ENCODE data around the gene HCK.

DNA sequence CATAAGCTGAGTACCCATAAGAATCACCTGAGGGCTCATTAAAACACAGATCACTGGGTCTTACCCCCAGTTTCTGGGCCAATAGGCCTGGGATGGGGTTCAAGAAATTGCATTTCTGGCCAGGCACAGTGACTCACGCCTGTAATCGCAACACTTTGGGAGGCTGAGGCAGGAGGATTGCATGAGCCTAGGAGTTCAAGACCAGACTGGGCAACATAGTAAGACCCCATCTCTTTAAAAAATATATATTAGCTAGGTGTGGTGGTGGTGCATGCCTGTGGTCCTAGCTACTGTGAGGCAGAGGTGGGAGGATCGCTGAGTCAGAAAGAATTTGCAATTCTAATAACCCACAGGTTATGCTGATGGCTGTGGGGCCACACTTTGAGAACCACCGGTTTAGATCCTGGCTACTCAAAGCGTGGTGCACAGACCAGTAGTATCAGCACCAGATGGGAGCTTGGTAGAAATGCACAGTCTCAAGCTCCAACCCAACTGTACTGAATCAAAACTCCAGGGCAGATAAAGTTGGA lies 39.8 kb upstream of the HCK start:
- TF ChIP-seq GATA2 (IDR thresholded peaks at IDR 0.05; ENCODE audit: low read depth, low read length) (no peak), GATA3 (IDR thresholded peaks at IDR 0.05; ENCODE audit: low read depth, low read length) (no peak)

All from SH-SY5Y (cell line).